Panc1 (cell line): Measurements from ENCODE around the gene SUPT3H. TPM values are rescaled to one million over a fixed set of nuclear protein-coding genes. Genes with fewer than 3 reads are reported as not detected.

Experiments
- ATAC-seq: fragments of 200-7000 bp; cut with Tn5 transposase; 2 replicates; pipeline ENCODE4 v1.9.1; 2020; ENCODE audit warnings: mild to moderate bottlenecking, moderate library complexity
- BruUV-seq: library from RNA; stranded (reverse); fragments of 400-500 nt; replicated peaks from 2 replicates; lab custom pipeline; 2021; lab: Mats Ljungman, UMichigan
- CTCF ChIA-PET: fragments of 300-600 bp; sonication (Branson Sonifier 250); formaldehyde crosslinking; loops from one replicate; lab custom pipeline; 2022; ENCODE audit warnings: antibody characterized with exemption; lab: Charles Lee
- POLR2A ChIA-PET: fragments of 300-600 bp; sonication (Branson Sonifier 250); formaldehyde crosslinking; loops from one replicate; lab custom pipeline; 2022; ENCODE audit warnings: antibody characterized with exemption; lab: Charles Lee
- DNase-seq: peaks from one replicate; pipeline ENCODE4 v3.0.0-alpha.2; 2010; ENCODE audit warnings: low read depth, low spot score
- H3K27ac ChIP-seq: 2 replicates; pipeline ENCODE4 v1.5.1; 2011; ENCODE audit warnings: mild to moderate bottlenecking, low read length, inconsistent platforms
- H3K27me3 ChIP-seq: fragments of 200-500 bp; sonication (Bioruptor generic); 2 replicates; pipeline ENCODE4 v1.6.0; 2014; ENCODE audit warnings: low read length, inconsistent platforms; ENCODE audit not compliant: control insufficient read depth, insufficient read depth
- H3K36me3 ChIP-seq: fragments of 200-500 bp; sonication (Bioruptor generic); 2 replicates; pipeline ENCODE4 v1.5.1; 2014; ENCODE audit warnings: inconsistent platforms, mild to moderate bottlenecking, low read length, moderate library complexity; ENCODE audit not compliant: control insufficient read depth, insufficient read depth
- H3K4me1 ChIP-seq: 2 replicates; pipeline ENCODE4 v1.5.1; 2011; ENCODE audit warnings: inconsistent platforms, mild to moderate bottlenecking, low read length, moderate library complexity; ENCODE audit not compliant: control insufficient read depth, insufficient read depth
- H3K4me3 ChIP-seq, 2 experiments: 2 replicates each; pipeline ENCODE4 v1.5.1; 2011 to 2012; ENCODE audit warnings: low read depth in 2 of 2, low read length in 2 of 2, mild to moderate bottlenecking in 2 of 2, inconsistent platforms in 1 of 2, moderate library complexity in 1 of 2
- H3K9me3 ChIP-seq: fragments of 200-500 bp; sonication (Bioruptor generic); 2 replicates; pipeline ENCODE4 v1.5.1; 2014; ENCODE audit warnings: low read depth, mild to moderate bottlenecking, inconsistent platforms, low read length, moderate library complexity; ENCODE audit not compliant: control insufficient read depth, insufficient read depth
- POLR2AphosphoS5 ChIP-seq: IDR thresholded peaks from 2 replicates; pipeline ENCODE4 v1.6.1; 2012; ENCODE audit warnings: mild to moderate bottlenecking, low read depth, low read length, moderate library complexity
- SIN3A ChIP-seq: IDR thresholded peaks from 2 replicates; pipeline ENCODE4 v1.6.1; 2012; ENCODE audit warnings: low read depth, mild to moderate bottlenecking, low read length, moderate library complexity, borderline replicate concordance; ENCODE audit not compliant: insufficient read depth
- TCF7L2 ChIP-seq: IDR thresholded peaks from 2 replicates; pipeline ENCODE4 v1.6.1; 2011; ENCODE audit warnings: mild to moderate bottlenecking, low read depth, low read length, inconsistent platforms
- in situ Hi-C: cut with HindIII; loops from 2 replicates; pipeline ENCODE4 v1.10.0; 2016; ENCODE audit warnings: low sequenced_read_pairs, low pct_unique_long_range_greater_than_20kb
- intact Hi-C: fragments of 100-400 bp; cut with micrococcal nuclease; formaldehyde crosslinking; loops from one replicate; pipeline ENCODE4 v1.10.0; 2022; ENCODE audit not compliant: unreplicated experiment
- total RNA-seq: library from RNA; stranded (reverse); gene quantifications from one replicate; pipeline ENCODE4 v1.2.1, GENCODE V29; 2021; ENCODE audit not compliant: unreplicated experiment
- TF ChIP-seq, protein P1 (sequence below), 2 experiments: IDR thresholded peaks; 2 replicates each; pipeline ENCODE4 v1.6.1; 2011 to 2012; ENCODE audit warnings: low read depth in 2 of 2, control low read depth in 1 of 2, low read length in 1 of 2, mild to moderate bottlenecking in 1 of 2, moderate library complexity in 1 of 2; ENCODE audit not compliant: insufficient read depth in 1 of 2
- TF ChIP-seq, protein P2 (sequence below): fragments of 450-650 bp; IDR thresholded peaks from 2 replicates; pipeline ENCODE4 v1.5.1; 2017; ENCODE audit warnings: mild to moderate bottlenecking

Gene SUPT3H
- total RNA-seq, 1 experiment from 2014 or later: 11.0 TPM

DNA sequence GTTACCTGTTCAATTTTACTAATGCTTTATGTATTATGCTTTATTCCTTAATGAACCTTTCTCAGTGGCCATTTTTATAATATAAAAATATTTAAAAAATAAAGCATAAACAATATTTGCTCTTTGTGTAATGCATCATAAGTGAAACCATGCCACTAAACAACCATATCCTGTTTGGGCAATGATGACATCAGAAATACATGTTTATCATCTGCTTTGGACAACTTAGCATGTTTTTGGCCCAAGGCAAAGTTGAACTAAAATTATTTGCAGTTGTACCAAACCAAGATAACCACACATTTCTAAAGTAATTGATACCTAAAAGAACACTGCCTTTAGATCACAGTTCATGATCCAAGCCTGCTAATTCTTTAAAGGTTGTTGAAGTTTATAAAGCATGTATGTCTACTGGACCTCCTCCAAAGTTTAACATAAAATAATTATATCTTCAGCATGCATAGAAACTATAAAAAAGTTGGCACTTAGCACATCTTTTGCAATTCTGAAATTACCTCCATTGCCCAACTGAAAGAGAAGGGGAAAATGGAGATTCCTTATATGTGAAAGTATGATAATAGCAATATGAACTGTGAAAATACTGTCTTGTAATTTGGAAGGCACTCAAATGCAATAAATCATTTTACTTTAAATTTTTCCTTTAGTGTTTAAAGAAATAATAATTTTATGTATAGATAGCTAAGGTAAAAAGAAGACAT, 375.2 kb downstream of the SUPT3H start:
- CTCF ChIA-PET: no interaction called here
- H3K4me1 ChIP-seq: no peaks in the 10 kb centered on the region
- H3K27me3 ChIP-seq: no peaks in the 10 kb centered on the region
- TF ChIP-seq POLR2AphosphoS5 (no peak), SIN3A (no peak), TCF7L2 (no peak)
- TF ChIP-seq, protein P1, sequence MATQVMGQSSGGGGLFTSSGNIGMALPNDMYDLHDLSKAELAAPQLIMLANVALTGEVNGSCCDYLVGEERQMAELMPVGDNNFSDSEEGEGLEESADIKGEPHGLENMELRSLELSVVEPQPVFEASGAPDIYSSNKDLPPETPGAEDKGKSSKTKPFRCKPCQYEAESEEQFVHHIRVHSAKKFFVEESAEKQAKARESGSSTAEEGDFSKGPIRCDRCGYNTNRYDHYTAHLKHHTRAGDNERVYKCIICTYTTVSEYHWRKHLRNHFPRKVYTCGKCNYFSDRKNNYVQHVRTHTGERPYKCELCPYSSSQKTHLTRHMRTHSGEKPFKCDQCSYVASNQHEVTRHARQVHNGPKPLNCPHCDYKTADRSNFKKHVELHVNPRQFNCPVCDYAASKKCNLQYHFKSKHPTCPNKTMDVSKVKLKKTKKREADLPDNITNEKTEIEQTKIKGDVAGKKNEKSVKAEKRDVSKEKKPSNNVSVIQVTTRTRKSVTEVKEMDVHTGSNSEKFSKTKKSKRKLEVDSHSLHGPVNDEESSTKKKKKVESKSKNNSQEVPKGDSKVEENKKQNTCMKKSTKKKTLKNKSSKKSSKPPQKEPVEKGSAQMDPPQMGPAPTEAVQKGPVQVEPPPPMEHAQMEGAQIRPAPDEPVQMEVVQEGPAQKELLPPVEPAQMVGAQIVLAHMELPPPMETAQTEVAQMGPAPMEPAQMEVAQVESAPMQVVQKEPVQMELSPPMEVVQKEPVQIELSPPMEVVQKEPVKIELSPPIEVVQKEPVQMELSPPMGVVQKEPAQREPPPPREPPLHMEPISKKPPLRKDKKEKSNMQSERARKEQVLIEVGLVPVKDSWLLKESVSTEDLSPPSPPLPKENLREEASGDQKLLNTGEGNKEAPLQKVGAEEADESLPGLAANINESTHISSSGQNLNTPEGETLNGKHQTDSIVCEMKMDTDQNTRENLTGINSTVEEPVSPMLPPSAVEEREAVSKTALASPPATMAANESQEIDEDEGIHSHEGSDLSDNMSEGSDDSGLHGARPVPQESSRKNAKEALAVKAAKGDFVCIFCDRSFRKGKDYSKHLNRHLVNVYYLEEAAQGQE (IDR thresholded peaks at IDR 0.05; ENCODE audit: insufficient read depth in 1 of 2, low read depth in 2 of 2, low read length in 1 of 2): no peak
- TF ChIP-seq, protein P2, sequence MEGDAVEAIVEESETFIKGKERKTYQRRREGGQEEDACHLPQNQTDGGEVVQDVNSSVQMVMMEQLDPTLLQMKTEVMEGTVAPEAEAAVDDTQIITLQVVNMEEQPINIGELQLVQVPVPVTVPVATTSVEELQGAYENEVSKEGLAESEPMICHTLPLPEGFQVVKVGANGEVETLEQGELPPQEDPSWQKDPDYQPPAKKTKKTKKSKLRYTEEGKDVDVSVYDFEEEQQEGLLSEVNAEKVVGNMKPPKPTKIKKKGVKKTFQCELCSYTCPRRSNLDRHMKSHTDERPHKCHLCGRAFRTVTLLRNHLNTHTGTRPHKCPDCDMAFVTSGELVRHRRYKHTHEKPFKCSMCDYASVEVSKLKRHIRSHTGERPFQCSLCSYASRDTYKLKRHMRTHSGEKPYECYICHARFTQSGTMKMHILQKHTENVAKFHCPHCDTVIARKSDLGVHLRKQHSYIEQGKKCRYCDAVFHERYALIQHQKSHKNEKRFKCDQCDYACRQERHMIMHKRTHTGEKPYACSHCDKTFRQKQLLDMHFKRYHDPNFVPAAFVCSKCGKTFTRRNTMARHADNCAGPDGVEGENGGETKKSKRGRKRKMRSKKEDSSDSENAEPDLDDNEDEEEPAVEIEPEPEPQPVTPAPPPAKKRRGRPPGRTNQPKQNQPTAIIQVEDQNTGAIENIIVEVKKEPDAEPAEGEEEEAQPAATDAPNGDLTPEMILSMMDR: no peak
- H3K27ac ChIP-seq: no peak overlapping the region
- H3K9me3 ChIP-seq: no peaks in the 10 kb centered on the region
- intact Hi-C loops (no loop called here), in situ Hi-C loops (no loop called here)
- H3K4me3 ChIP-seq: no peak overlapping the region
- no peak for DNase-seq
- H3K36me3 ChIP-seq: no peaks in the 10 kb centered on the region
- POLR2A ChIA-PET: no interaction called here
- BruUV-seq: no TSS peak
- no peak for ATAC-seq

DNA sequence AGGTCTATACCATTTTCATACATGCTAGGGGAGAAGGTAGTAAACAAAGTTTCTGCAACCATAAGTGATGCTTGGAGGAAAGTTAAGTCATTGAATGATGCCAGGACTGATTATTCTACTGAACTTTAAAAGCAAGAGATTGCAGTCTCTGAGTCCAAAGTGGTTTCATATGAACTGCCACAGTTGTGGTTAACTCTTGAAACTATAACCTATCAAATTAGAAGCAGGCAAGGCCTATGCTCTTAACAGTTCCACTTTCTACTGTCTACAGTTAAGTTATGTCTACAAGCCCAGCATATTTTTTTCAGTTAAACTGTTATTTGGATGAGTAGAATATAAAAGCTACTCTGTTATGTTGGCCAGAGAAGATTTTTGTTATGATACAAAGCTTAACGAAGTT, 376.1 kb downstream of the SUPT3H start:
- TF ChIP-seq, protein P2: no peak
- TF ChIP-seq POLR2AphosphoS5 (no peak), SIN3A (no peak), TCF7L2 (no peak)
- TF ChIP-seq, protein P1 (IDR thresholded peaks at IDR 0.05; ENCODE audit: insufficient read depth in 1 of 2, low read depth in 2 of 2, low read length in 1 of 2): no peak
- in situ Hi-C loops: no loop called here

More for the DNA sequence above, 376.1 kb downstream of the SUPT3H start:
- H3K9me3 ChIP-seq: no peaks in the 10 kb centered on the region
- ATAC-seq (no peak), DNase-seq (no peak)
- H3K27me3 ChIP-seq: no peaks in the 10 kb centered on the region
- no TSS peak for BruUV-seq
- no peak overlapping the region for H3K4me3 ChIP-seq
- CTCF ChIA-PET: no interaction called here
- no peaks in the 10 kb centered on the region for H3K36me3 ChIP-seq
- intact Hi-C loops: no loop called here
- POLR2A ChIA-PET: no interaction called here
- H3K27ac ChIP-seq: no peak overlapping the region
- H3K4me1 ChIP-seq: no peaks in the 10 kb centered on the region
